Measurements from ENCODE around the gene AGTPBP1.

GRCh38 chr9:85688361-85688760 lies 53.4 kb downstream of the AGTPBP1 start:
- TF ChIP-seq CTCF (IDR thresholded peaks at IDR 0.05), result no peak
- no peak for TF ChIP-seq EZH2 (IDR thresholded peaks at IDR 0.05)

All from neural progenitor cell (in vitro differentiated cells).